T-helper 2 cell treated with Interferon-gamma antibody and Interleukin-4, amounts not matched to agents 100 ng/mL and 5 ng/mL, for 36 hours (primary cell): ENCODE measurements around the gene SPRYD7. TPM values are rescaled to one million over a fixed set of nuclear protein-coding genes. Genes with fewer than 3 reads are reported as not detected.

Experiments
- intact Hi-C: fragments of 100-400 bp; cut with micrococcal nuclease; formaldehyde crosslinking; loops from one replicate; pipeline ENCODE4 v1.15.1; 2023
- total RNA-seq: library from RNA; stranded (reverse); gene quantifications from 2 replicates; pipeline ENCODE4 v1.2.3, GENCODE V29; 2022

Gene SPRYD7
- total RNA-seq, 1 donor from 2014 or later, result 3.6 TPM

- intact Hi-C loops, result no loop called here
Observed at GRCh38 chr13:49865218-49865617, 70.9 kb downstream of the SPRYD7 start.

GRCh38 chr13:49864509-49864908, 71.6 kb downstream of the SPRYD7 start:
- intact Hi-C loops, result no loop called here

Other genes starting within 250 kb of the SPRYD7 start
- gene EBPL, start 244.9 kb downstream of the SPRYD7 start, total RNA-seq, result 29.7 and 32.9 TPM in 2 replicates
- gene KPNA3, start 143.7 kb downstream of the SPRYD7 start, total RNA-seq, result 41.5 and 42.4 TPM in 2 replicates
- gene TRIM13, start 60.7 kb upstream of the SPRYD7 start, total RNA-seq, result 17.9 and 19.1 TPM in 2 replicates
- 0.18 and 0.27 TPM in 2 replicates for gene KCNRG, start 79.1 kb upstream of the SPRYD7 start, total RNA-seq